DOHH2 (cell line): Measurements from ENCODE around the gene CORO2B.

Experiments used
- H3F3A ChIP-seq: fragments of 200-600 bp; sonication (generic), shearing (Covaris generic); 2 replicates; pipeline ENCODE4 v1.6.0; 2016; ENCODE audit warnings: antibody characterized with exemption, mild to moderate bottlenecking; ENCODE audit not compliant: control insufficient read depth, insufficient read depth
- H3K27ac ChIP-seq: fragments of 200-600 bp; sonication (generic); 2 replicates; pipeline ENCODE4 v1.5.1; 2014; ENCODE audit warnings: low read depth, mild to moderate bottlenecking, low read length, moderate library complexity
- H3K27me3 ChIP-seq: fragments of 200-600 bp; sonication (generic); 2 replicates; pipeline ENCODE4 v1.6.1; 2014; ENCODE audit warnings: mild to moderate bottlenecking, low read length, mixed read lengths; ENCODE audit not compliant: control insufficient read depth
- H3K36me3 ChIP-seq: fragments of 200-600 bp; sonication (generic); 2 replicates; pipeline ENCODE4 v1.6.1; 2014; ENCODE audit warnings: mild to moderate bottlenecking, low read length, moderate library complexity, mixed read lengths; ENCODE audit not compliant: control insufficient read depth
- H3K4me1 ChIP-seq: fragments of 200-600 bp; sonication (generic); 2 replicates; pipeline ENCODE4 v1.6.1; 2014; ENCODE audit warnings: mild to moderate bottlenecking, low read length, mixed read lengths; ENCODE audit not compliant: control insufficient read depth
- H3K4me2 ChIP-seq: fragments of 200-600 bp; sonication (generic); 2 replicates; pipeline ENCODE4 v1.6.0; 2014; ENCODE audit warnings: mild to moderate bottlenecking, low read length, moderate library complexity
- H3K4me3 ChIP-seq: fragments of 200-600 bp; sonication (generic); 2 replicates; pipeline ENCODE4 v1.5.1; 2014; ENCODE audit warnings: mild to moderate bottlenecking, low read length, mixed read lengths
- H3K79me2 ChIP-seq: fragments of 200-600 bp; sonication (generic); 2 replicates; pipeline ENCODE4 v1.6.1; 2014; ENCODE audit warnings: mild to moderate bottlenecking, low read length, mixed read lengths; ENCODE audit not compliant: control insufficient read depth
- H3K9me2 ChIP-seq: fragments of 200-600 bp; sonication (generic); replicated peaks from 2 replicates; pipeline ENCODE4 v1.6.1; 2014; ENCODE audit warnings: mild to moderate bottlenecking, low read length, mixed read lengths; ENCODE audit not compliant: control insufficient read depth
- H3K9me3 ChIP-seq: fragments of 200-600 bp; sonication (generic); 2 replicates; pipeline ENCODE4 v1.6.1; 2014; ENCODE audit warnings: antibody characterized with exemption, low read length, mixed read lengths; ENCODE audit not compliant: control insufficient read depth, insufficient read depth
- H4K20me1 ChIP-seq: fragments of 200-600 bp; sonication (generic); 2 replicates; pipeline ENCODE4 v1.6.0; 2014; ENCODE audit warnings: low read depth, mild to moderate bottlenecking, antibody characterized with exemption, low read length, moderate library complexity; ENCODE audit not compliant: control insufficient read depth, insufficient read depth
- EZH2phosphoT487 ChIP-seq: fragments of 200-600 bp; sonication (generic); IDR thresholded peaks from 2 replicates; pipeline ENCODE4 v1.6.1; 2017; ENCODE audit warnings: borderline replicate concordance, mild to moderate bottlenecking, antibody characterized with exemption, low read length, moderate library complexity, mixed read lengths
- TF ChIP-seq, protein P1 (sequence below): fragments of 200-600 bp; sonication (generic); IDR thresholded peaks from one replicate; pipeline ENCODE4 v1.5.1; 2014; ENCODE audit warnings: antibody characterized with exemption, mild to moderate bottlenecking, low read depth, low read length; ENCODE audit not compliant: poor library complexity, severe bottlenecking

The CORO2B gene

DNA sequence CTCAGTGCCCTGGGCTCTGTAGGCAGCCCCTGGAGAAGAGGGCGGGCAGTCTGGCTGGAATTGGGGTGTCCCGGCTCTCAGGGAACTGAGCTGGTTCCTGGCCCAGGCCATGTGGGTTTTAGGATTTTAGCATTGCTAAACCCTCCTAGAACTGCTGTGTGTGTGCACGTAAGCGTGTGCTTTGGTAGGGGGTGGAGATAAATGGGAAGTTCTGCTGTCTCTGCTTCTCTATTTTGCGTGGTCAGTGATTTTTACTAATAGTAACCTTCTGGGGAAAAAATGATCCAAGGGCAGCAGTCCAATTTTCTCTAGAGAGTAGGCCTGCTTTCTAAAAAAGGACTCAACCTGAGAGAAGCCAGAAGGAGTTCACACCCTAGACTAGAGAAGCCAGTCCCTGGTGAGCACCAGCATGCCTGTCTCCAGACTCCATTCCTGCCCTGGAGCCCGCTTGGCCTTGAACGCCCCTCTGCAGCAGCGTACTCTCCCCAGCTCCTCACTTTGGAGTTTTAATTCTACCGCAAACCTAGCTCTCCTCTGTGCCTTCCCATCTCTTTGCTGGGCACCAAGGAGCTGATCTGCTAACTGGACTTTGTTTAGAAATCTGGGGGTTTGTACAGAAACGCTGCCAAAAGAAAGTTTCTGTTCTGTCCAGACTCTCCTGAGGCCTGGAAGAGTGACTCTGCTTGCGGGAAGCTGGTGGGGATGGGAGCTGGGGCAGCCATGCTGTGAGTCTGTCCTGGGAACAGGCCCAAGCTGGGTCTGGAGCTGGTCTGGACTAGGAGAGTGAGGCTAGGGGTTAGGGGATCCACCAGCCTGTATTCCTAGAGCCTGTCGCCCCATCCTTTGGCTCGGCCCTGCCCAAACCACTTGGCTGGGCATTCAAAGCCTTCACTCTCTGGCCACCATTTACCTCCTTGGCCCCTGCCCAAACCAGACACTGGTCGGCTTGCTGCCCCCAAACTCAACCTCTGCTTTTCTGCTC lies 19.7 kb downstream of the CORO2B start:
- H3K79me2 ChIP-seq = no peaks in the 10 kb centered on the region
- no peak overlapping the region for H3K4me2 ChIP-seq
- no peaks in the 10 kb centered on the region for H3K9me2 ChIP-seq
- H3K4me1 ChIP-seq = peaks cover 12% of the 10 kb centered on the region
- H4K20me1 ChIP-seq = no peaks in the 10 kb centered on the region
- H3K27ac ChIP-seq = no peak overlapping the region
- H3F3A ChIP-seq = no peaks in the 10 kb centered on the region
- no peak overlapping the region for H3K4me3 ChIP-seq
- peaks cover 16% of the 10 kb centered on the region for H3K27me3 ChIP-seq
- H3K9me3 ChIP-seq = no peaks in the 10 kb centered on the region
- TF ChIP-seq, protein P1, sequence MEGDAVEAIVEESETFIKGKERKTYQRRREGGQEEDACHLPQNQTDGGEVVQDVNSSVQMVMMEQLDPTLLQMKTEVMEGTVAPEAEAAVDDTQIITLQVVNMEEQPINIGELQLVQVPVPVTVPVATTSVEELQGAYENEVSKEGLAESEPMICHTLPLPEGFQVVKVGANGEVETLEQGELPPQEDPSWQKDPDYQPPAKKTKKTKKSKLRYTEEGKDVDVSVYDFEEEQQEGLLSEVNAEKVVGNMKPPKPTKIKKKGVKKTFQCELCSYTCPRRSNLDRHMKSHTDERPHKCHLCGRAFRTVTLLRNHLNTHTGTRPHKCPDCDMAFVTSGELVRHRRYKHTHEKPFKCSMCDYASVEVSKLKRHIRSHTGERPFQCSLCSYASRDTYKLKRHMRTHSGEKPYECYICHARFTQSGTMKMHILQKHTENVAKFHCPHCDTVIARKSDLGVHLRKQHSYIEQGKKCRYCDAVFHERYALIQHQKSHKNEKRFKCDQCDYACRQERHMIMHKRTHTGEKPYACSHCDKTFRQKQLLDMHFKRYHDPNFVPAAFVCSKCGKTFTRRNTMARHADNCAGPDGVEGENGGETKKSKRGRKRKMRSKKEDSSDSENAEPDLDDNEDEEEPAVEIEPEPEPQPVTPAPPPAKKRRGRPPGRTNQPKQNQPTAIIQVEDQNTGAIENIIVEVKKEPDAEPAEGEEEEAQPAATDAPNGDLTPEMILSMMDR = no peak
- TF ChIP-seq EZH2phosphoT487 = no peak
- H3K36me3 ChIP-seq = no peaks in the 10 kb centered on the region

DNA sequence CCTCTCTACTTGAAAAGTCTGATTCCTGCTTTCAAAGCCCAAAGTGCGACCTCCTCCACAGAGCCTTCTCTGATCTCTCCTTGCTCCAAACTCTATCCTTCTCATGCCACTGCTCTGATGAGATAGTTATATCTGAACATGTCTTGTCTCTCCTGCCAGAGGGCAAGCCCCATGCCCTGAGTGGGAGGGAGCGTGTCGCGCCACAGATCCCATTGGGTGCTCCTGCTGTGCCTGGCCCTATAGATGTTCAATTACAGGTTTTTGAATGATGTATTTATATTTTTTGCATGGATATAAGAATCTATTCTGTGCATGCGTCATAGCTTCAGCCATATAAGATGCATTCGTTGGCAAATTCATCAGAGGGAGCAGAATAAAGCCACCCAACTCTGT lies 20.4 kb downstream of the CORO2B start:
- no peak for TF ChIP-seq EZH2phosphoT487
- TF ChIP-seq, protein P1 = no peak
- Histone ChIP-seq H4K20me1 (no peaks in the 10 kb centered on the region), H3K27me3 (peaks cover 9% of the 10 kb centered on the region), H3K9me3 (no peaks in the 10 kb centered on the region), H3K79me2 (no peaks in the 10 kb centered on the region), H3K36me3 (no peaks in the 10 kb centered on the region), H3K4me2 (no peak overlapping the region), H3K4me1 (peaks cover 7% of the 10 kb centered on the region), H3K4me3 (no peak overlapping the region), H3K27ac (no peak overlapping the region), H3K9me2 (no peaks in the 10 kb centered on the region), H3F3A (no peaks in the 10 kb centered on the region)

DNA sequence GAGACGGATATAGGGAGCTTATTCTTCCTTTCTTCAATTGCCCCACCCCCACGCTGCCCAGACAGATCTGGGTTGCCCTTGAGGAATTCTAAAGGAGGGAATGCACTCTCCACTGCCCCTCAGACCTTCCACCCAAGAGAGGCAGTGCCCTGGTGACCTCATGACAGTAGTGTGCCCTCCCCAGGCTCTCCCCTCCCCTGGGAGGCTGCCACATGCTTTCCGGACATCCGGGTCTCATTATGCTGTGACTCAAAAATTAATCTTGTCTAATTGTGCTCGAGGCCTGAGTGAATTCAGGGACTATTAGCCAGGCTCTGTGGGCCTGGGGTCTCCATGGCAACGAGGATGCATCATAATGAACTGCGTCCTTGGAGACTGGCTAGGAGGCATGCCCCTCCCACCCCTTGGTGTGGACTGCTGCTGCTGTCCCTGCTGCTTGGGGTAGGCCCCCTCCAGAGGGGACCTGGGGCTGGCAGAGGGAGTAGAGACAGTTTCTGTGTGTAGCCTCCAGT lies 20.8 kb downstream of the CORO2B start:
- peaks cover 6% of the 10 kb centered on the region; the same call in 1 of the 2 replicates for H3K27me3 ChIP-seq
- H3K9me3 ChIP-seq = no peaks in the 10 kb centered on the region
- H3K9me2 ChIP-seq = no peaks in the 10 kb centered on the region
- H3K4me2 ChIP-seq = no peak overlapping the region
- no peaks in the 10 kb centered on the region for H3K36me3 ChIP-seq
- no peak overlapping the region for H3K27ac ChIP-seq
- H3F3A ChIP-seq = no peaks in the 10 kb centered on the region
- TF ChIP-seq EZH2phosphoT487 = no peak
- TF ChIP-seq, protein P1 = no peak
- H4K20me1 ChIP-seq = no peaks in the 10 kb centered on the region
- no peak overlapping the region for H3K4me3 ChIP-seq
- no peaks in the 10 kb centered on the region for H3K79me2 ChIP-seq
- peaks cover 7% of the 10 kb centered on the region for H3K4me1 ChIP-seq
